Right ventricle myocardium inferior (tissue), 1 donor: ENCODE results near the gene PCDHA7. TPM values are rescaled to one million over a fixed set of nuclear protein-coding genes. Genes with fewer than 3 reads are reported as not detected.
A peak's percentile ranks its signal among the peaks of the same experiment; 100 is the strongest.
"Not testable (repeated sequence)": the region's sequence is repeated elsewhere in the genome, so short reads cannot be mapped to it uniquely, and the experiment has no call there.

Source experiments
- ATAC-seq: fragments of 200-7000 bp; cut with Tn5 transposase; one replicate; pipeline ENCODE4 v1.9.1; 2020; ENCODE audit warnings: mild to moderate bottlenecking, moderate library complexity
- DNase-seq: peaks from one replicate; pipeline ENCODE4 v3.0.0; 2021; ENCODE audit errors: missing footprints
- intact Hi-C: fragments of 100-400 bp; cut with DNase I; formaldehyde crosslinking; loops from one replicate; pipeline ENCODE4 v1.11.0; 2022
- long read RNA-seq: library from polyadenylated mRNA; unstranded; transcript quantifications from one replicate; pipeline ENCODE4 v2.0.0, GENCODE V29; 2021
- total RNA-seq: library from RNA; stranded (reverse); fragmentation: NEBNext Ultra II Directional; extraction: Animal tissue kit (Norgen Biotek cat#: 25700); gene quantifications from one replicate; pipeline ENCODE4 v1.2.1, GENCODE V29; 2021
- donor health status: DM: no; HTN: yes; CAD: no; lungs with severe emphysema.

Gene PCDHA7
- total RNA-seq = not detected
- long read RNA-seq = 0 reads

GRCh38 chr5:140833993-140834392, at the start of gene PCDHA7:
TSS of gene PCDHA7 (plus strand) at chr5:140834269. CDS start at chr5:140834384, 115 bp downstream.
- intact Hi-C loops = loop anchor here (10.0 kb wide), 1 partner anchor 211 kb away; no protein-coding TSS in a partner anchor
- ATAC-seq = no peak
- DNase-seq = no peak

- DNase-seq (no peak), ATAC-seq (no peak)
- intact Hi-C loops = no loop called here
Measured at GRCh38 chr5:140785905-140786686, 48.0 kb upstream of the PCDHA7 start, which contains the start of gene PCDHA1. TSS of gene PCDHA1 (plus strand) at chr5:140786140.

- intact Hi-C loops, ATAC-seq: not testable (repeated sequence)
Measured at GRCh38 chr5:140787422-140787821, 46.6 kb upstream of the PCDHA7 start.

GRCh38 chr5:140787849-140788504, 46.1 kb upstream of the PCDHA7 start:
- intact Hi-C loops, ATAC-seq, DNase-seq: not testable (repeated sequence)

More at GRCh38 chr5:140787422-140787821, 46.6 kb upstream of the PCDHA7 start:
- not testable (repeated sequence) for DNase-seq

GRCh38 chr5:140791089-140791488, 43.0 kb upstream of the PCDHA7 start:
- ATAC-seq (no peak), DNase-seq (no peak)
- intact Hi-C loops = no loop called here

- ATAC-seq (no peak), DNase-seq (no peak)
- intact Hi-C loops = no loop called here
Measured at GRCh38 chr5:140794595-140795258, 39.3 kb upstream of the PCDHA7 start, which contains the start of gene PCDHA2. TSS of gene PCDHA2 (plus strand) at chr5:140794852.

- intact Hi-C loops = no loop called here
- ATAC-seq = no peak
- no peak for DNase-seq
Measured at GRCh38 chr5:140795259-140795641, 38.8 kb upstream of the PCDHA7 start.

- ATAC-seq, intact Hi-C loops, DNase-seq: not testable (repeated sequence)
Measured at GRCh38 chr5:140796072-140796717, 37.9 kb upstream of the PCDHA7 start.

- intact Hi-C loops = no loop called here
- no peak for DNase-seq
- no peak for ATAC-seq
Measured at GRCh38 chr5:140796718-140797095, 37.4 kb upstream of the PCDHA7 start.

GRCh38 chr5:140800816-140801493, 33.1 kb upstream of the PCDHA7 start, which contains the start of gene PCDHA3:
TSS of gene PCDHA3 (plus strand) at chr5:140801057.
- intact Hi-C loops = no loop called here
- DNase-seq (no peak), ATAC-seq (no peak)

- intact Hi-C loops = no loop called here
- DNase-seq = no peak
Measured at GRCh38 chr5:140801494-140801841, 32.6 kb upstream of the PCDHA7 start.

GRCh38 chr5:140802381-140802780, 31.7 kb upstream of the PCDHA7 start:
- intact Hi-C loops, DNase-seq, ATAC-seq: not testable (repeated sequence)

More at GRCh38 chr5:140801494-140801841, 32.6 kb upstream of the PCDHA7 start:
- no peak for ATAC-seq

GRCh38 chr5:140802781-140803271, 31.2 kb upstream of the PCDHA7 start:
- intact Hi-C loops = no loop called here
- ATAC-seq (no peak), DNase-seq (no peak)

- ATAC-seq (no peak), DNase-seq (peak; percentile 58)
- intact Hi-C loops = no loop called here
Measured at GRCh38 chr5:140806834-140807775, 27.0 kb upstream of the PCDHA7 start, which contains the start of gene PCDHA4. TSS of gene PCDHA4 (plus strand) at chr5:140807068.

- ATAC-seq, intact Hi-C loops: not testable (repeated sequence)
- DNase-seq = peak; percentile 55
Measured at GRCh38 chr5:140808241-140808888, 25.7 kb upstream of the PCDHA7 start.

- intact Hi-C loops = no loop called here
- no peak for ATAC-seq
- DNase-seq = no peak
Measured at GRCh38 chr5:140808889-140809291, 25.2 kb upstream of the PCDHA7 start.
